IPS-11a (cell line): Measurements from ENCODE around the gene COL4A4.
"Not testable (repeated sequence)": the region's sequence is repeated elsewhere in the genome, so short reads cannot be mapped to it uniquely, and the experiment has no call there.

Source experiments
- H3K4me3 ChIP-seq: one replicate; pipeline ENCODE4 v1.5.1; 2013; ENCODE audit warnings: low read depth, low read length, control low read depth

Gene COL4A4

GRCh38 chr2:227163998-227164762 lies at the start of gene COL4A4, which contains the start of gene COL4A3:
Gene COL4A4 (minus strand): TSS chr2:227164205. CDS start chr2:227147483, 16,722 bp downstream.
Gene COL4A3 (plus strand): TSS chr2:227164624. CDS start chr2:227164727, 103 bp downstream.
- peak within 1 kb of the TSS; percentile 58 for H3K4me3 ChIP-seq

GRCh38 chr2:227207573-227207972 lies 43.6 kb upstream of the COL4A4 start:
- H3K4me3 ChIP-seq: no peak overlapping the region

- no peak overlapping the region for H3K4me3 ChIP-seq
These were observed 42.4 kb upstream of the COL4A4 start for GRCh38 chr2:227206406-227206805.

- H3K4me3 ChIP-seq: no peak overlapping the region
These were observed 41.7 kb upstream of the COL4A4 start for GRCh38 chr2:227205701-227206100.

GRCh38 chr2:227204452-227204851 lies 40.4 kb upstream of the COL4A4 start:
- no peak overlapping the region for H3K4me3 ChIP-seq

GRCh38 chr2:227201771-227202170 lies 37.8 kb upstream of the COL4A4 start:
- no peak overlapping the region for H3K4me3 ChIP-seq

GRCh38 chr2:227198866-227199265 lies 34.9 kb upstream of the COL4A4 start:
- no peak overlapping the region for H3K4me3 ChIP-seq

- no peak overlapping the region for H3K4me3 ChIP-seq
These were observed 30.2 kb upstream of the COL4A4 start for GRCh38 chr2:227194219-227194618.

- H3K4me3 ChIP-seq: no peak overlapping the region
These were observed 28.5 kb upstream of the COL4A4 start for GRCh38 chr2:227192491-227192890.

GRCh38 chr2:227191367-227191766 lies 27.4 kb upstream of the COL4A4 start:
- H3K4me3 ChIP-seq: no peak overlapping the region

- H3K4me3 ChIP-seq: no peak overlapping the region
These were observed 24.3 kb upstream of the COL4A4 start for GRCh38 chr2:227188292-227188691.

GRCh38 chr2:227186751-227187150 lies 22.7 kb upstream of the COL4A4 start:
- H3K4me3 ChIP-seq: no peak overlapping the region

- H3K4me3 ChIP-seq: no peak overlapping the region
These were observed 21.7 kb upstream of the COL4A4 start for GRCh38 chr2:227185615-227186232.

- no peak overlapping the region for H3K4me3 ChIP-seq
These were observed 19.8 kb upstream of the COL4A4 start for GRCh38 chr2:227183657-227184367.

GRCh38 chr2:227182765-227183164 lies 18.8 kb upstream of the COL4A4 start:
- H3K4me3 ChIP-seq: no peak overlapping the region

- no peak overlapping the region for H3K4me3 ChIP-seq
These were observed 16.8 kb upstream of the COL4A4 start for GRCh38 chr2:227180770-227181169.

GRCh38 chr2:227179988-227180685 lies 16.1 kb upstream of the COL4A4 start:
- no peak overlapping the region for H3K4me3 ChIP-seq

GRCh38 chr2:227177592-227178336 lies 13.8 kb upstream of the COL4A4 start:
- H3K4me3 ChIP-seq: no peak overlapping the region

GRCh38 chr2:227171779-227172178 lies 7.8 kb upstream of the COL4A4 start:
- H3K4me3 ChIP-seq: not testable (repeated sequence)

- H3K4me3 ChIP-seq: peak overlapping the region; percentile 58
These were observed 822 bp upstream of the COL4A4 start for GRCh38 chr2:227164763-227165291.
